ENCODE measurements around the gene SPATA19.

SPATA19 gene

GRCh38 chr11:133841279-133842043, 3.9 kb downstream of the SPATA19 start:
- TF ChIP-seq POLR2A (IDR thresholded peaks at IDR 0.05; ENCODE audit: low read depth, low read length), result no peak
- TF ChIP-seq POU2F2 (IDR thresholded peaks at IDR 0.05; ENCODE audit: low read depth, low read length), result no peak
- no peak for TF ChIP-seq SPI1 (IDR thresholded peaks at IDR 0.05; ENCODE audit: low read depth, low read length)
- no peak for TF ChIP-seq POLR2AphosphoS5 (IDR thresholded peaks at IDR 0.05; ENCODE audit: low read depth, low read length)
- no peak for TF ChIP-seq PAX5 (IDR thresholded peaks at IDR 0.05; ENCODE audit: insufficient read depth, low read length, severe bottlenecking)
- no peak for TF ChIP-seq TAF1 (IDR thresholded peaks at IDR 0.05; ENCODE audit: low read depth, low read length)
- DNase-seq (ENCODE audit: insufficient read length, low spot score), result no peak

DNA sequence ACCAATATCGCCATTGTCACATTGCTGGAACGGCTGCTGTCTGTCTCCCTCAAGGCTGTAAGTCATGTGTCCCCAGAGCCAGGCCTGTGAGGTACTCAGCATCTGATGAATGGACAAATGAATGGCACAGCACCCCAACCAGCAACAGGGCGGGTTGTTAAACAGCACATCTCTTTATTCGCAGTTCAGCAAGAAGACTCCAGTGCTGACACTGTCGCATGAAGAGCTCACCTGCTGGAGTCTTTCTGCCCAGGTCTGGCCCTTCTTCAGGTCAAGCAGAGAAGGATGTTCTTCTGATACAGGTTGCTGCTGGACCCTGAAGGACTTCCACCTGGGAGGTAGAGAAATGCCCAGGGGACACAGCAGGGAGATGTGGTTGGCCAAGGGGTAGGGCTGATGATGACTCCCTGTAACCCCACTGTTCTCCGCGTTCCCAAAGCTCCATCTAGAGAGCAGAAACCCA, 4.8 kb downstream of the SPATA19 start:
- TF ChIP-seq TAF1 (IDR thresholded peaks at IDR 0.05; ENCODE audit: low read depth, low read length) (no peak), SPI1 (IDR thresholded peaks at IDR 0.05; ENCODE audit: low read depth, low read length) (no peak), POLR2A (IDR thresholded peaks at IDR 0.05; ENCODE audit: low read depth, low read length) (no peak), POU2F2 (IDR thresholded peaks at IDR 0.05; ENCODE audit: low read depth, low read length) (no peak), PAX5 (IDR thresholded peaks at IDR 0.05; ENCODE audit: insufficient read depth, low read length, severe bottlenecking) (no peak), POLR2AphosphoS5 (IDR thresholded peaks at IDR 0.05; ENCODE audit: low read depth, low read length) (no peak)
- FAIRE-seq (no peak), DNase-seq (ENCODE audit: insufficient read length, low spot score) (no peak)

More at GRCh38 chr11:133841279-133842043, 3.9 kb downstream of the SPATA19 start:
- FAIRE-seq, result no peak

- FAIRE-seq (no peak), DNase-seq (ENCODE audit: insufficient read length, low spot score) (no peak)
- TF ChIP-seq SPI1 (IDR thresholded peaks at IDR 0.05; ENCODE audit: low read depth, low read length) (no peak), TAF1 (IDR thresholded peaks at IDR 0.05; ENCODE audit: low read depth, low read length) (no peak), POU2F2 (IDR thresholded peaks at IDR 0.05; ENCODE audit: low read depth, low read length) (no peak), POLR2A (IDR thresholded peaks at IDR 0.05; ENCODE audit: low read depth, low read length) (no peak), PAX5 (IDR thresholded peaks at IDR 0.05; ENCODE audit: insufficient read depth, low read length, severe bottlenecking) (no peak), POLR2AphosphoS5 (IDR thresholded peaks at IDR 0.05; ENCODE audit: low read depth, low read length) (no peak)
These were observed 9.4 kb downstream of the SPATA19 start for GRCh38 chr11:133835593-133836548.

GRCh38 chr11:133834682-133835592, 10.4 kb downstream of the SPATA19 start:
- DNase-seq (ENCODE audit: insufficient read length, low spot score) (peak; percentile 62), FAIRE-seq (peak; percentile 80)
- TF ChIP-seq SPI1 (IDR thresholded peaks at IDR 0.05; ENCODE audit: low read depth, low read length) (0 out of 2 replicates have a peak, but pooled peaks have one; percentile 15), TAF1 (IDR thresholded peaks at IDR 0.05; ENCODE audit: low read depth, low read length) (no peak), POLR2AphosphoS5 (IDR thresholded peaks at IDR 0.05; ENCODE audit: low read depth, low read length) (no peak)

DNA sequence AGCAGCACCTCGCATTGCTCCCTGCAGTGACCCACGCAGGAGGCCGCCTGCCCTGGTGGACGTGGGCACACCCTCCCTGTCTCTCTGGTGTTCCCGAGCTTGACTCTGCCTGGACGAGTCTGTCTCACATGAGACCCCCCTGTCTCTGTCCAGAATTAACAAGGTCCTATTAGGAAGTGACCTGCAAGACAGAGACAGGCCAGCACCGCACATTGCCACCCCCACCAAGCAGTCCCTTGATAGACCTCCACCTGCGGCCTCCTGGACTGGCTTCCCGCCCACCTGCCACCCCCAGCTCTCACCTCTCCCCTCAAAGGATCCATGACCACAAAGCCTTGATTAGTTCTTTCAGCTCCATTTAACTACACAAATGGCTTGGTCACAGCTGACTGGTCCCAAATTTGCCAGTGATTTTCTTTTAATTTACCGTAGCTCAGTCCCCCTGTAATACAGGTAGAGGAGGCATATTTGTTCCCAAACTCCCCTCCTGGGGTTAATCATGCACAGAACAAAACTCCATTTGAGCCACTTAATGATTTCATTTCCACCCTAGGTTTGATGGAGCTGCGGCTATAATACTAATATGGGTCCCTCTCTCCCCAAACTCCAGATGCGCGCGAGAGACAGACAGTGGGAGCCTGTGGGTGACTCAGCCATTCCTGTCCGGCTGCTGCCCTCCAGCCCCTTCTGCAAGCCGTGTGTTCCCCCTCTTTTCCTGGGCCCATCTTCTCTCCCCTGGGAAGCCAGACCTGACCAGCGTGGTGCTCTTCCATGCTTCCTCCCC, 11.2 kb downstream of the SPATA19 start:
- TF ChIP-seq SPI1 (IDR thresholded peaks at IDR 0.05; ENCODE audit: low read depth, low read length), result no peak
- no peak for TF ChIP-seq TAF1 (IDR thresholded peaks at IDR 0.05; ENCODE audit: low read depth, low read length)
- FAIRE-seq (no peak), DNase-seq (ENCODE audit: insufficient read length, low spot score) (no peak)

- no peak for FAIRE-seq
- DNase-seq (ENCODE audit: insufficient read length, low spot score), result no peak
- TF ChIP-seq PAX5 (IDR thresholded peaks at IDR 0.05; ENCODE audit: insufficient read depth, low read length, severe bottlenecking), result no peak
- TF ChIP-seq POLR2A (IDR thresholded peaks at IDR 0.05; ENCODE audit: low read depth, low read length), result no peak
- no peak for TF ChIP-seq SPI1 (IDR thresholded peaks at IDR 0.05; ENCODE audit: low read depth, low read length)
- TF ChIP-seq POU2F2 (IDR thresholded peaks at IDR 0.05; ENCODE audit: low read depth, low read length), result no peak
- no peak for TF ChIP-seq TAF1 (IDR thresholded peaks at IDR 0.05; ENCODE audit: low read depth, low read length)
- TF ChIP-seq POLR2AphosphoS5 (IDR thresholded peaks at IDR 0.05; ENCODE audit: low read depth, low read length), result no peak
These were observed 12.1 kb downstream of the SPATA19 start for GRCh38 chr11:133832991-133833897.

GRCh38 chr11:133832096-133832990, 13.0 kb downstream of the SPATA19 start:
- no peak for DNase-seq (ENCODE audit: insufficient read length, low spot score)
- no peak for FAIRE-seq
- no peak for TF ChIP-seq TAF1 (IDR thresholded peaks at IDR 0.05; ENCODE audit: low read depth, low read length)
- TF ChIP-seq POLR2A (IDR thresholded peaks at IDR 0.05; ENCODE audit: low read depth, low read length), result no peak
- TF ChIP-seq PAX5 (IDR thresholded peaks at IDR 0.05; ENCODE audit: insufficient read depth, low read length, severe bottlenecking), result no peak
- TF ChIP-seq SPI1 (IDR thresholded peaks at IDR 0.05; ENCODE audit: low read depth, low read length), result no peak

Measured in GM12891 (cell line).